ENCODE data around the gene SIGLEC1. TPM values are rescaled to one million over a fixed set of nuclear protein-coding genes. Genes with fewer than 3 reads are reported as not detected.

Gene SIGLEC1
- total RNA-seq, 1 experiment from 2014 or later: not detected

- DNase-seq (ENCODE audit: low read depth): no peak
These were observed 11.1 kb downstream of the SIGLEC1 start for GRCh38 chr20:3701061-3701998.

GRCh38 chr20:3699037-3699436 is 13.4 kb downstream of the SIGLEC1 start:
- DNase-seq (ENCODE audit: low read depth): no peak

- DNase-seq (ENCODE audit: low read depth): no peak
These were observed 13.8 kb downstream of the SIGLEC1 start for GRCh38 chr20:3698591-3699001.

- no peak for DNase-seq (ENCODE audit: low read depth)
These were observed 14.7 kb downstream of the SIGLEC1 start for GRCh38 chr20:3697588-3698305.

- DNase-seq (ENCODE audit: low read depth): no peak
These were observed 15.4 kb downstream of the SIGLEC1 start for GRCh38 chr20:3696745-3697587.

- DNase-seq (ENCODE audit: low read depth): no peak
These were observed 16.2 kb downstream of the SIGLEC1 start for GRCh38 chr20:3696200-3696599.

GRCh38 chr20:3694864-3695263 is 17.5 kb downstream of the SIGLEC1 start:
- DNase-seq (ENCODE audit: low read depth): no peak

GRCh38 chr20:3693376-3693775 is 19.0 kb downstream of the SIGLEC1 start:
- no peak for DNase-seq (ENCODE audit: low read depth)

- no peak for DNase-seq (ENCODE audit: low read depth)
These were observed 19.6 kb downstream of the SIGLEC1 start for GRCh38 chr20:3692706-3693294.

- no peak for DNase-seq (ENCODE audit: low read depth)
These were observed 20.5 kb downstream of the SIGLEC1 start for GRCh38 chr20:3691897-3692296.

- DNase-seq (ENCODE audit: low read depth): no peak
These were observed 21.1 kb downstream of the SIGLEC1 start for GRCh38 chr20:3691306-3691705.

- DNase-seq (ENCODE audit: low read depth): no peak
These were observed 22.0 kb downstream of the SIGLEC1 start for GRCh38 chr20:3690413-3690812.

GRCh38 chr20:3689978-3690377 is 22.4 kb downstream of the SIGLEC1 start:
- DNase-seq (ENCODE audit: low read depth): no peak

- DNase-seq (ENCODE audit: low read depth): peak; percentile 54
These were observed 24.7 kb downstream of the SIGLEC1 start for GRCh38 chr20:3687655-3688054.

GRCh38 chr20:3686867-3687321 is 25.5 kb downstream of the SIGLEC1 start:
- DNase-seq (ENCODE audit: low read depth): peak; percentile 70

GRCh38 chr20:3686421-3686820 is 26.0 kb downstream of the SIGLEC1 start:
- no peak for DNase-seq (ENCODE audit: low read depth)

- no peak for DNase-seq (ENCODE audit: low read depth)
These were observed 27.1 kb downstream of the SIGLEC1 start for GRCh38 chr20:3685341-3685740.

GRCh38 chr20:3681931-3682781 is 30.2 kb downstream of the SIGLEC1 start, which contains the start of gene ADAM33:
ADAM33 (minus strand) TSS chr20:3682010; CDS start chr20:3682004, 6 bp downstream.
- DNase-seq (ENCODE audit: low read depth): no peak

- DNase-seq (ENCODE audit: low read depth): no peak
These were observed 31.0 kb downstream of the SIGLEC1 start for GRCh38 chr20:3681352-3681930.
